CD4-positive, alpha-beta T cell treated with Interleukin-17A for 4 hours (primary cell): Measurements from ENCODE around the gene CDC42EP1.
"Not testable (repeated sequence)": the region's sequence is repeated elsewhere in the genome, so short reads cannot be mapped to it uniquely, and the experiment has no call there.

Source experiments
- DNase-seq: peaks from one replicate; pipeline ENCODE4 v3.0.0-alpha.2; 2020; ENCODE audit warnings: mixed read lengths

Gene CDC42EP1, protein sequence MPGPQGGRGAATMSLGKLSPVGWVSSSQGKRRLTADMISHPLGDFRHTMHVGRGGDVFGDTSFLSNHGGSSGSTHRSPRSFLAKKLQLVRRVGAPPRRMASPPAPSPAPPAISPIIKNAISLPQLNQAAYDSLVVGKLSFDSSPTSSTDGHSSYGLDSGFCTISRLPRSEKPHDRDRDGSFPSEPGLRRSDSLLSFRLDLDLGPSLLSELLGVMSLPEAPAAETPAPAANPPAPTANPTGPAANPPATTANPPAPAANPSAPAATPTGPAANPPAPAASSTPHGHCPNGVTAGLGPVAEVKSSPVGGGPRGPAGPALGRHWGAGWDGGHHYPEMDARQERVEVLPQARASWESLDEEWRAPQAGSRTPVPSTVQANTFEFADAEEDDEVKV

DNA sequence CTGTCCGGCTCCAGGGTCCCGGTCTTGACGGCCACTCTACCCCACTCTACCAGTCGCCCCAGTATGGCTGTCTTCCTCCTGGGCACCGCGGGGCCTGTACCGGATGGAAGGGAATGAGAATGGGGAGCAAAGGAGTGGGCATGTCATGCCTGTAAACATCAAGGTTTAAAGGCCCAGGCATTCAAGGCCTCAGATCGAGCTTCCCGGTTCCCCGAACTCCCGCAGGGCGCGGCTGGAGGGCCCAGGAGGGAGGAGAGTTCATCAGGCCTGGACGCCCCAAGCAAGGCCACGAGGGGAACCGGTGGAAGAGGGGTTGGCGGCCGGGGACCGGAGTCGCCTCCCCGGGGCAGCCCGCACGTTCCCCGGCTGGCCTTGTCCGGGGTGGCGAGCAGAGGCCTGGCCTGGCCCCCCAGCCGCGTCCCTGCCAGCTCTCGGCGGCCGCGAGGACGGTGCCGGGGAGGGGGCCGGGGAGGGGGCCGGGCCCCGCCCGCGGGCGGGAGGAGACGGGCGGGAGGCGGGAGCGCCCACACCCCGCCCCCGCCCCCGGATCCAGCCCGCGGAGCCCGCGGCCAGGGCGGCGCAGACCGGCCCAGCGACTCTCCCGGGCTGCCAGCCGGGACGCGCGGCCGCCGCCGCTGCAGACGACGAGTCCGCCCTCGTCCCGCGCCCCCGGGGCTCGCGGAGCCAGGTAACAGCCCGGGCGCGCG lies at the start of gene CDC42EP1:
TSS of gene CDC42EP1 (plus strand) at position 580 of the 707 bp plus-strand sequence. CDS start 5,870 bp downstream, outside the sequence.
- DNase-seq, result no peak

DNA sequence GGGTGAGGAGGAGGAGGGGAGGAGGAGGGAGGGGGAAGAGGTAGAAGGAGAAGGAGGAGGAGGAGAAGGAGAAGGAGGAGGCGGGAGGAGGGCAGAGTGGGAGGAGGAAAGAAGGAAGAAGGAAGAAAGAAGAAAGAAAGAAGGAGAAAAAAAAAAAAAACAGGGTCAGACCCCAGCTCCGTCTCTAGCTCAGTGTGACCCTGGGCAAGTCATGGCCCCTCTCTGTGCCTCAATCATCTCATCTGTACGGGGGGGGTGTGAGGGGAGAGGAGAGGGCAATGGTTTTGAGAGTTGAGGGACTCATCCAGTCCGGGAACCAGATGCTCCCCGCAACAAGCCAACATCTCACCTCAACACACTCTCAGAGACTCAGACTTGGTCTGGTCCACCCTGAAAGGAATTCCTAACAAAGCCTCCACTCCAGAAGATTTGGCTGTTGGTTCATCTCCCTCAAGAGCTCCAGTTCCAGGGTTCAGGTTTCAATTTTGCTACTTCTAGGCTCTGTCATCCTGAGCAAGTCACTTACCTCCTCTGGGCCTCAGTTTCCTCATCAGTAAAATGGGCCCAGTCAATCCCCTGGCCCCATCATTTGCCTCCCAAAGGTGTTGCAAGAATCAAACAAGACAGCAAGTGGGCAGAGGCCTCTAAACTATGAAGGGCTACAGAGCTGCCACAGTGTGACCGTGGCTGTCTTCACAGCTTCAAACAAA lies 48.7 kb upstream of the CDC42EP1 start:
- no peak for DNase-seq

DNA sequence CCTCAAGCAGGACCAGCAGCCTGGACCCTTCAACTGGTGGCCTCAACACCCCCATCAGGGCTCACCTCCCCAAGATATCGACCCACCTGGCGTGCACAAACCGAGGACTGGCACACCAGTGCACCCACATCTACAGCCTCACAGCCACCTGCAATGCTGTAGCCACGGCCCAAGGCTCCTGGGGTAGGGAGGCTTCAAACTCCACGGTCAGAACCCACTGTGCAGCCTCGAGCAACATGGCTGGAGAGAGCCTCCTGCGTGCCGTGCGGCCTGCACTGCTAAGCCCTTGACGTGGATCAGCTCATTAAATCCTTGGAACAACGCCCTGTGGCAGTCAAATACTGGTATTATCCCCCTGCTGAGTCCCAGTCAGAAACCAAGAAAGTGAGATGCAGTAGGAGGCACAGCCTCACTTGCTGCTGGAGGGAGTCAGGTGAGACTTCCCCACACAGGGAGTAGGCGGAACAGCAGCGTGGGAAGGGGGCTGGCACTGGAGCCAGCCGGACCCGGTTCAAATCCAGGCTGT lies 45.7 kb upstream of the CDC42EP1 start:
- DNase-seq, result no peak

DNA sequence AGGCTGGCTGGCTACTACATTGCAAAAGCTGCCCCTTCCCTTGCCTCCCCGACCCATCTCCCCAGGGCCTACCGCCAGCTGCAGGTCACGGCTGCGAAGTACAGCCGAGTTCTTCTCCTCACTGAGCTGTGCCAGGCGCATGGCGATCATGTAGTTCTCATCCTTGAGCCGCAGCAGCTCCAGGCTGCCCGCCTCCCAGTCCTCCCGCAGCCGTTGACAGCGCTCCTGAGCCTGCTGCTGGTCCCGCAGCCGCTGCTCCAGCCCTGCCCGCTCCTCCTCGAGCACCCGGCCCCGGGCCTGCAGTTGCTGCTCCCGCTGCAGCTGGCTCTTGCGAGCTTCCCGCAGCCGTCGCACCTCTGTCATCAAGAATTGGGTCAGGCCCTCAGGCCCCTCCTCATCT lies 44.4 kb upstream of the CDC42EP1 start:
- no peak for DNase-seq

DNA sequence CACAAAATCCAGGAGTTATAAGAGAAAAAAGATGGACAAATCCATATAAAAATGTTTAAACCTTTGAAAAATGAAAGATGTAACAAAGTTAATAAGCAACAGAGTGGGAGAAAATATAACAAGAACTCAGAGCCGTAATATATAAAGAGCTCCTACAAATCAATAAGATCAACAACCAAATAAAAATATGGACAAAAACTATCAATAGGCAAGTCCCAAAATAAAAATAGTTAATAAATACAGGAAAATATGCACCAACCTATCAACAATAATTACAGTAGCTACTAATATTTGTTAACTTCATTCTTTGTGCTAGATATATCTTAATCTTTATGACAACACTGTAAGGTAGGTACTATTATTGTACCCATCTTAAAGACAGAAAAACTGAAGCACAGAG lies 43.8 kb upstream of the CDC42EP1 start:
- no peak for DNase-seq

DNA sequence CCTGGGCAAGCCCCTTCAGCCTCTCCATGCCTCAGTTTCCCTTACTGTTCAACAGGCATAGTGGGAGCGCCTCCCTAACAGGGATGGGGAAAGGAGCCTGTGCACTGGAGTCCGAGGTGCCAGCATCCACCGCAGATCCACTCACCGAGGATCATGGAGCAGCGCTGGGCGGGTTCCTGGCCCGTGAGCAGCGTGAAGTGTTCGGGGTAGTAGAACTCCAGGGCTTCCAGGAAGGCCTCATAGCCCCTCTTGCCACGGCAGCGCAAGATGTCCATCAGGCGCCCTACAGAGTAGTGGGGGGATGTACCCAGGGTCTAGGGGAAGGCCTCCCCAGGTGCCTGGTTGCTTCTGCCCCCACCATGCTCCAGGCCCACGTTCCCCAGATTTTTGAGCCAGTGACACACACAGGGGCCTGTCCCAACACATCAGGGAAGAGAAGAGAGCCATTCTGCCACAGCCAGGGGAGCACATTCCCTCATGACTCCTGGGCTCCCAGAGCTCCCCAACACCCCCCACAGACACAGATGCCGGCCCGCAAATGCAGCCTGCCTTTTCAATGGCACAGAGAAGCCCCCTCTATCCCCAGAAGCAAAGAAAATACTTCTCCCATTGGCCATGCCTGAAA lies 42.3 kb upstream of the CDC42EP1 start:
- DNase-seq, result no peak

DNA sequence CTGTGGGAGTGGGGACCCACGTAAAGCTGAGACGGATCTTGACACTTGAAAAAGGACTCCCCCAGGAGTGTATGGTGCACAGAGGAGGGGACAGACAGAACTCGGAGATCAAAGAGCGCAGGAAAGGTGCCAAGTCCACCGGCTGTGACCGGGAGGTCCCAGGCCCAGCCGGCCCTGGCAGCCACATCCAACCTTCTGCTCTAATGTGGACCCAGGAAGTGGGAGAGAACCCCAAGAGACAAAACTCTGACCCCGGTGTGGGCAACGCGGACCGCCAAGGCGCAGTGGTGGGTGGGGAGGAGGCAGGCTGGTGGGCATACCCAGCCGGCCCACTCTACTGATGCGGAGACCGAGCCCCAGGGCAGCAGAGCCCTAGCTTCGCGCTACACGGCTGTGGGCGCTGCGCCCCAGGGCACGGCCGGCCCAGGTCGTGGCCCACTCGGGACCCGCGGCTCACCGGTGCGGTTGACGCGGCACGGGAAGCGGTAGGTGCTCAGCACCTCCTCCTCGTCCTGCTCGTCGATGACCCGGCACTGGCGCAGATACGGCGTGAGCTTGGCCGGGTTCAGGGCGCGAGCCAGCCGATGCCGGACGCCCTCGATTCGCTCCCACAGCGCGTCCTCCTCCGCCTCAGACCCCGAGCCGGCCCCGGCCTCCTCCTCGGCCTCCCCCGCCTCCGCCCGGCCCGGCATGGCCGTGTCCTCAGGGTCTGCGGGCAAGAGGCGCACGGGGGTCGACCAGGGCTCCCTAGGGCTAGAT lies 41.6 kb upstream of the CDC42EP1 start:
- no peak for DNase-seq

DNA sequence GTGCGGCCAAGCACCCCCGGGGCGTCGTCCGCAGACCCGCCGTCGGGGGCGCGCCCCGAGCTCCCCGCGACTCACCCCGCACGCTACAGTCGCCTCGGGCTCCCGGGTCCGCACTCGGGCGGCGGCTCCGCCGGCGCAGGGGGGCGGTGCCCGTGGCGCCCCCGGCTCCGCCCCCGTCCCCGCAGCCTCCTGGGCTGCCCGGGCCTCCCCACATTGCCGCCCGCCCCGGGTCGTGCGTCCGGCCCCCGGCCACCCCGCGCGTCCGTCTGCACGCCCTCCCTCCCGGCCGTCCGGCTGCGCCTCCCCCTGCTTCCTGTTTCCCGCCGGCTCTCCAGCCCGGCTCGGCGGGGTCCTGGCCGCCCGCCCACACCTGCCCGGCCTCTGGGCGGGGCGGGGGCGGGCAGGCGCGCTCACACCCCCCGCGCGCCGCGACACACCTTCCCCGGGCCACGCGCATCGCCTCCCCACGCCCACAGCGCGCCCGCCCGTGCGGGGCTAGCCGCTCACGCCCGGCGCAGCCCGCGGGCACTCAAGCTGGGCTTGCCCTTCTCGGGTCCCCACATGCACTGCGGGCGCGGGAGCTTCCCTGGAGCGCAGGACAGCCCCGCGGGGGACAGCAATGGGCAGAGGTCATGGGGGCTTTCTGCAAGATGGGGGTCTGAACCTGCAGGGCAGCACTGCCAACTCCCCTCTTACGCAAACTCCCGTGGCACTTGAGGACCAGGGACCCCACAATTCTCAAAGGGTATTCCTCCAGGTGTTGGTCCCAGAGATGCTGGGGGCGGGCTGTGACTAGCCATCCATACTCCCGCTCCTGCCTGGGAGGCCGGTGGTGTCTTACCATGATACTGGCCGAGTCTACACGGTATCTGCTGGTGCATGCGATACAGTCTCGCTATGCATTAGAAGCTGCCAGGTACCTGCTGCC lies 40.7 kb upstream of the CDC42EP1 start, which contains the start of gene CARD10:
TSS of gene CARD10 (minus strand) at position 148 of the 928 bp plus-strand sequence. CDS start 215 bp downstream, outside the sequence.
- DNase-seq, result peak; percentile 29

DNA sequence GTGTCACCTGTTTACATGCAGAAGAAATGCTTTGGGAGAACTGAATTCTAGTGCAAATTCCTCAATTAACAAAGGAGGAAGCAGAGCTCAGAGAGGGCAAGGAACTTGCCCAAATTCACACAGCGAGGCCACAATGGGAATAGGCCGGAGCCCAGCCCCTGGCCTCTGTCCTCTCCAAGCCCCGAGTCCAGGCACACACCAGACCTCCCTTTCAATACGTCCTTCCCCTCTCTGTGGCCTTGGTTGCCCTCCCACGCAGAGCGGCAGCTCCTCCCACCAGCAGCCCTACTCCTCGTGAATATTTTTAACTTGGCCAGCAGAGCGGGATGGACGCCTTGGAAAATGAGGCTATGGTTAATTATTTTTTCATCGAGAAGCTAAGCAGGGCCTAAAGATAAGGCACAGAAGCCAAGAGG lies 39.5 kb upstream of the CDC42EP1 start:
- no peak for DNase-seq

DNA sequence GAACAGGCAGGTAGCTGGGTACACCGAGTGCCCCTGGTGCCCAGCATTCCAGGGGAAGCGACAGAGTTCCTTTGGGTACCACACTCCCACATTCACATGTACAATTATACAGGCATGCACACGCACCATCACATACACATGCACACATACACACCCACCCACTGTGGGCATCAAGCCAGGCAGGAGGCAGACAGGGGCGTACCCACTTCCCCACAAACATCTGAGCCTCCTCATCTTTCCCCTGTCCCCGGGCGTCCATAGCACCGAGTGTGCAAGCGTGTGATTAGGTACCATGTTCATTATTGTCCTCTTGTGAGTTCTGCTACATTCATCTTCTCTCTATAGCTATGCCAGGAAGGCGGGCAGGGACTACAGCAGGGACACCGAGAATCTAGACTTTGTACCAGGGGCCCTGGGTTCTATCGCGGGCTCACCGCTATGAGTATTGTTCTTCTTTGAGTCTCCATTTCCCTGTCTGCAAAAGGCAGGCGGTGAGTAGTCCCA lies 39.0 kb upstream of the CDC42EP1 start:
- DNase-seq, result no peak

DNA sequence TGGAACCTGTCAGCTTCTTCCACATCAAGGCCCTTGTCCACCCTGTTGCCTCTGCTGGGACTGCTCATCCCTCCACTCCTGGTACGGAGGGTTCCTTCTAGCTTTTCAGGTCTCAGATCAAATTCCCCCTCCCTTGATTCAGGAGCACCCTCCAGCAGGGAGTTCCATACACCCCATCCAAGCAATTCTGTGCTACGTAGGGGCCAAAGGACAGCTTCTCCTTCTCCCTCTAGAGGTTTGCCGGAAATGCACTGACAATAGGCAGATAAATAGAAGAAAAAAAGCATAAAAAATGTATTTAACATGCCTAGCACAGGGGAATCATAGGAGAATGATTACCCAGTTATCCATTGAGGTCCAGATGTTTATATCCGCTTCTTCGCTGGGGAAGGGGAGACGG lies 37.8 kb upstream of the CDC42EP1 start:
- DNase-seq, result no peak

DNA sequence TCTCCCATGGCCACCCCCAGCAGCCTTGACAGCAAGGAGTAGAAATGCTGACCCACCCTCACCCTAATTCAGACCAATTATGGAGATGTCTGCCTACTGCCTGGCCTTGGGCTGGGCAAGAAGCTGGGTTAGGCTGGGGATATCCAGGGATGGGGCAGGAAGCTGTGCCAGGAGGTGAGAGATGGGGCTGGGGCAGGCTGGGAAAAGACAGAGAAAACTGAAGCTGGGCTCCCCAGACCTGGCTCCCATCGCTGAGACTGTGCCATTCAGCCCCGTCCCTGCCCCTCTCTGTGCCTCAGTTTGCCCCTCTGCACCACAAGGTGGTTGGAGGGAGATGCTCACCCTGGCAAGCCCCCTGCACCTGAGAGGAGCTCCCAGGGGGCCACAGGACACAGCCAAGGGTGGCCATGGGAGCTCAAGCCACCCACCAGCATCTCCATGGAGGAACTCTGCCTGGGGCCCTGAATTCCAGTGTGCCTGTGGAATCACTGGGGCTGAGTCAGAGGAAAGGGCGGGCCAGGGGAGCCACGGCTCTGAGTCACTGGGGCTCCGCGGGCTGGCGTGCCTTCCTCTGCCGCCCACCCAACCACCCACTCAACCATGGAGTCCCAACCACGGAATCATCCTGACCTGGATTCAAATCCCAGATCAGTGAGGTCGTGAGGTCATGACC lies 35.1 kb upstream of the CDC42EP1 start:
- no peak for DNase-seq

DNA sequence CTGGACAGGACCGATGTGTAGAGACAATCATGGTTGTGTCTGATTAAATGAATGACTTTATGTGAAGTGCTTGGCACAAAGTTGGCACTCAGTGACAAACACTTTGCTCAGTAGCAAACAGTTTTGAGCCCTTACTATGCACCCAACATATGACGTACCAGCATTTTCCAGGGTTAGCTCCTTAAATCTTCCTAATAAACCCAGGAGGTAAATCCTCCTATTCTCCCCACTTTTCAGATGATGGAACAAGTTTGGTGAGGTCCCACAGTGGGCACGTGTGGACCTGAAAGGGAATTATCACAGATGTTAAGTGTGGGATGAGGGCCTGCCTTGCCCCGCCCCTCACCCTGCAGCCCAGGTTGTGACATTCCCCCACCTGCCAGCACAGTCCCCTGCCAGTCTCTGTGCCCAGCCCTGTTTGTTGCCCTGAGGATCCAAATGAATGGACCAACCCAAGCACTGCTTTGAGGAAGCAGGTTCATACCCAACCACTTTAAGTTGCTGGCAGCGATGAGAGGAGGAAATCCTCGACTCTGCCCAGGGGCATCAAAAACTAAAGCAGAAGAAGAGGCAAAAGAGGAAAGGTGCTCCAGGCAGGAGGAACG lies 34.4 kb upstream of the CDC42EP1 start:
- no peak for DNase-seq

DNA sequence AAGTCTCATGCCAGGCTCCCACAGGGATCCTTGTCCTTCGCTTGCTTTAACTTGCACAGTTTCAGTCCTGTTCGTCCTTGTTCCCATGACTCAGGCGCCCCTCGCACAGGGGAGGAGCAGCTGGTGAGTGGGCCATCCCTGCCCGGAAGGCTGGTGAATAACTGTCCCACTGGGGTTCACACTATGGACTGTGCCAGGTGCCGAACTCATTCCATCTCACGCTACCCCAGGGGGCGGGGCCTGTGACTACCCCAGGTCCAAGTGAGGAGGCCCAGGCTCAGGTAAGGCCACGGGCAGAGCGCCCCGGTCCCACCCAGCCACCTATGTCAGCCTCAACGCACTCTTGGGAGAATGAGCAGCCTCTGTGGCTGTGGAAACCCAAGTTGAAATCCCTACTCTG lies 33.9 kb upstream of the CDC42EP1 start:
- no peak for DNase-seq

DNA sequence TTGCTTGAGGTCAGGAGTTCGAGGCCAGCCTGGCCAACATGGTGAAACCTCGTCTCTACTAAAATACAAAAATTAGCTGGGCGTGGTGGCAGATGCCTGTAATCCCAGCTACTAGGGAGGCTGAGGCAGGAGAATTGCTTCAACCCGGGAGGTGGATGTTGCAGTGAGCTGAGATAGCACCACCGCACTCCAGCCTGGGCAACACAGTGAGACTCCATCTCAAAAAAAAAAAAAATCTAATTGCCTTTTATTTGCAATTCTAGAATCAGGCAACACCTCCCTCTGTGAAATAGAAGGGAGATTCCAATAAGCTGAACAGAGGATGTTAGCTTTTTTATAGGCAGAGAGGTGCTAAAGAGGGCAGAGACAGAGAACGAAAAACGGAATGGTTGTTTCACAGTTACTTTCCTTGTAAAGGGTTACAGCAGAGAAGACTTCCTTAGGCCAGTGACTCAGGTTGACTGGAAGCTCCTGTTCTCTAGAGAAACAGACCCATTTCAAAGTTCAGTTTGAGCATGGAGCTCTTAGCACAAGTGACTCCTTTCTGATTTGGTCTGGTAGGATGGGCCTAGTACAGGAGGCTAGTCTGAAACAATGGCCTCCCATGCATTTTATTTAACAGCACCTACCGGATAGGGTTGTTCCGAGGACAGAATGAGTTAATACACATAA lies 33.1 kb upstream of the CDC42EP1 start:
- not testable (repeated sequence) for DNase-seq

DNA sequence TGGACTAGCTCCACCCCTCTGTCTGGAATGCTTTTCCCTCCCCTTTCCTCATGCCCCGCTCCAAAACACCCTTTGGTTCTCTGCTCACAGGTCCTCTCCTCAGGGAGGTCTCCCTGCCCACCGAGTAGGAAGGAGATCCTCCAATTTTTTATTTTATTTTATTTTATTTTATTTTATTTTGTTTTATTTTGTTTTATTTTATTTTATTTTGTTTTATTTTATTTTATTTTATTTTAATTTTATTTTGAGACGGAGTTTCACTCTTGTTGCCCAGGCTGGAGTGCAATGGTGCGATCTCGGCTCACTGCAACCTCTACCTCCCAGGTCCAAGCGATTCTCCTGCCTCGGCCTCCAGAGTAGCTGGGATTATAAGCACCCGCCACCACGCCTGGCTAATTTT lies 32.3 kb upstream of the CDC42EP1 start:
- not testable (repeated sequence) for DNase-seq

DNA sequence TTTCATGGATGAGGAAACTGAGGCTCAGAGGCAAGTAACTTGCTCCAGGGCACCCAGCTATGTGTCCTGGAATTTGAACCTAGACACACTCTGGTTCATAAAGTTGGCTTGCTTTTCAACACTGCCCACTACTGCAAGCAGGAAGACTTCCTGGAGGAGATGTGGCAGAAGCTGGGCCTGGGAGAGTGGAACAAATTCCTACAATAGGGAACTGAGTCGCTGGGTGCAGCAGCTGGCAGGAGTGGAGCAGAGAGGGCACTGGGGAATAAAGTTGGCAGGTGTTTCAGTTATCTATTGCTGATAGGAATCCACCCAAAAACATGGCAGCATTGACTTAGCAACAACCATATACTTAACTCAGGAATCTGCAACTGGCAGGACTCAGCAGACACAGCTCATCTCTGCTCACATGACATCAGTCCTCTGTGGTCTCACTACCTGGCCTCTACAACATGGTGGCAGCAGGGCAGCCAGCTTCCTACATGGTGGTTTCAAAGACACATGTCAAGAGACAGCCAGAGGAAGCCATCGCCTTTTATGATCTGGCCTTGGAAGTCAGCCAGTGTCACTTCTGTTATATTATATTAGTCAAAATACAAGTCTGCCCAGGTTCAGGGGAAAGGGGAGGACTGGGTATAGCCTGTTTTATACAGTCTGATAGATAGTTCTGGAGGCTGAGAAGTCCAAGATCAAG lies 30.5 kb upstream of the CDC42EP1 start:
- no peak for DNase-seq

DNA sequence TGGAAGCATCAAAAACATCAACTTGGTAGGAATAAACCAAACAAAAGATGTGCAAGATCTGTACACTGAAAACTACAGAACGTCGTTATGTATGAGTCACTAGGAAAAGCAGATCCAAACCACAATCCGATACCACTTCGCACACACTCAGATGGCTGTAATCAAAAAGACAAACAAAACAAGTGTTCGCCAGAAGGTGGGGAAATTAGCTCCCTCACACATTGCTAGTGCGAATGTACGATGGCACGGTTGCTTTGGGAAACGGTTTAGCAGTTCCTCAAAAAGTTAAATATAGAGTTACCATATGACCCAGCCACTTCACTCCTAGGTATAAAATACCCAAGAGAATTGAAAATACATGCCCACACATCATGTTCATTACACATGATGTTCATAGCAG lies 26.3 kb upstream of the CDC42EP1 start:
- DNase-seq, result no peak
